GM19025 (cell line): ENCODE data around the gene GRAMD2A.
"Not testable (repeated sequence)": the region's sequence is repeated elsewhere in the genome, so short reads cannot be mapped to it uniquely, and the experiment has no call there.

ENCODE experiments used
- ATAC-seq: cut with Tn5 transposase; IDR thresholded peaks from one replicate; pipeline ENCODE4 v1.9.1; 2021; ENCODE audit warnings: mild to moderate bottlenecking, low read depth, moderate library complexity; ENCODE audit not compliant: unreplicated experiment

The GRAMD2A gene

DNA sequence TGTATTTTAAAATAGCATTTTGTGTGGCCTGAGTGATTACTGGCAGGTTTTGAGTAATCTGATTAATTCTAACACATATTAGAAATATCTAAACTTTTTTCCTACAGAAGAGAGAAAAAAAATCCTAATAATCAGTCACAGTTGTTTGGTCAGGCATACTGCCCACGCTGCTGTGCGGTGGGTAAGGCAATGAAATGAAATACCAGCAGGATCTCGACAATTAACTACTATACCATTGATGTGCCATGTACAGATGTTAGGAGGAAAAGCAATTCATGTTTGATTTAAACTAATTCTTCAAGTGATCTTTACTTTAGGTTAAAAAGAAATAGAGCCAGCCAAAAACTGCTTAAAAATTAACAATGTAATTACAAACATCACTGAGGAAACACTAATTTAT, 5.2 kb downstream of the GRAMD2A start:
- no peak for ATAC-seq

DNA sequence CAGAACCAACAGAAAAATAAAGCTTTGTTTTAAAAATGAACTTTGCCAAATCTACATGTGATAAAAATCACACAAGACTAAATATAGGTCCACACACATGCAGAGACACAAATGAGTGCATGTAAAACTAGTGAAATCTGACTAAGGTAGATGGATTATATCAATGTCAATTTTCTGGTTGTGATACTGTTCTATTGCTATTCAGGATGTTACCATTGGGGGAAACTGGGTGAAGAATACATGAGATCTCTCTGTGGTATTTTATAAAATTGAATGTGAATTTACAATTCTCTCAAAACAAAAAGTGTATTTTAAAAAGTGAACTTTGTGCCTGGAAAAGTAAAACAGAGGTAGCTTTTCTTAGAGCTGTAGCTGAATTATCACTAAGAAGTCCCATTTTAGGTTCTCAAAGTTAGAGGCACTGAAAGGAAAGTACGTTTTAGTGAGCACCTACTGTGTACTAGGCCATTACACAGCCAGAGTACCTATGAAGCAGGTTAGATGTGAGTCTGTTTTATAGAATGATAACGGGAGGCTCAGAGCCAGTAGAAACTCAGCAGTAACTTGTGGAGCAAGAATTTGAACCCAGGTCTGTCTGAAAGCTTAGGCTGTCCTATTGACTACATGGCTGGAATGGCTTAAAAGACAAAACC, 8.2 kb downstream of the GRAMD2A start:
- no peak for ATAC-seq

DNA sequence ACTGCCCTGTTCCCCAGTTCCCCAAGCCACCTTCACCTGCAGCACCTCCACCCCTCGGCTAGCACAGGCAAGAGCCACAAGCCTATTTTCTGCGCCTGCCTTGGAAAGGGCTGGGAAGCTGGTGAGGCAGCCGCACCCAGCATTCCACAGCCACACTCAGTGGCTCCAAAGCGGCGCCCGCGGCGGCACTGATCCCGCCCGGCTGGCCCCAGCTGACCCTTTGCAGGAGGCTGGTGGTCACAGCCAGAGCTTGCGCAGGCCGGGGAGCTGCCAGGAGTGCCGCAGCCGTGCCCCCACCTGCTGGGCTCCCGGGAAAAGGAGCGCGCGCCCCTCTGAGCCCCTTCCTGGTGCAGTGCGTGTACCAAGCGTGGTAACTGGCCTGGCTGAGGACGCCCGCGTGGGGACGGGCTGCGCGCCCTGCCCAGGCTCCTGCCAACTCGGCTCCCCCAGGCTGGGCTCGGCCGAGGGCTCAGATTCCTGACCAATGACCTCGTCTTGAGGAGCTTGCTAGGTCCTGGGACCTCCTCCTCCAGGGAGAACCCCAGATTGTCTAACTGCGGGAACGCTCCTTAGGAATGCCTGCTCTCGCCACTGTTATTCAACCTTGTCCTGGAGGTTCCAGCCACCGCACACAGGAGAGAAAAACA, 13.3 kb downstream of the GRAMD2A start:
- no peak for ATAC-seq

DNA sequence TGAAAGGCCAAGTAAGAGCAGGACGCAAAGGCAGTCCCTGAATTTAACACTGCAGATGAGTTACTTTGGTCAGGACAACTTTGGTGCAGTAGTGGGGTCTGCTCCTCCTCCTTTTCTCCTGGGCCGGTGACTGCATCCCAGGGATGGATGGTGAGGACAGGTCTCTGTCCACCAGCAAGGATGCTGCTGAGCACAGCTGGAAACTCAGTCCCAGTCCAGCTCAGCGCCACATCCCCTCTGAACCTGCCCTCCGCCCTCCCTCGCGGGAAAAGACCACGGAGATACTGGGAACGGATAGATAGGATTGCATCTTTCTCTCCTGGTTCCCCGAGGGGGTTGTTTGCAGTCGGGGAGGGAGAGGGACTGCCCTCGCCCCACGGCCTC, 13.8 kb downstream of the GRAMD2A start:
- ATAC-seq: no peak

DNA sequence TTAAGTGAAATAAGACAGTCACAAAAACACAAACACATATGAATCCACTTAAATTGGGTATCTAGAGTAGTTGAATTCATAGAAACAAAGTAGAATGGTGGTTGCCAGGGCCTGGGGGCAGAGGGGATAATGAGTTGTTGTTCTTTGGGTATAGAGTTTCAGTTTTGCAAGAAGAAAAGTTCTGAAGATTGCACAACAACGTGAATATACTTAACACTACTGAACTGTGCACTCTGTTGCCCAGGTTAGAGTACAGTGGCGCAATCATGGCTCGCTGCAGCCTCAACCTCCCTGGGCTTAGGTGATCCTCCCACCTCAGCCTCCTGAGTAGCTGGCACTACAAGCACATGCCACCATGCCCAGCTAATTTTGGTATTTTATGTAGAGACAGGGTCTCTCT, 14.9 kb downstream of the GRAMD2A start:
- no peak for ATAC-seq

DNA sequence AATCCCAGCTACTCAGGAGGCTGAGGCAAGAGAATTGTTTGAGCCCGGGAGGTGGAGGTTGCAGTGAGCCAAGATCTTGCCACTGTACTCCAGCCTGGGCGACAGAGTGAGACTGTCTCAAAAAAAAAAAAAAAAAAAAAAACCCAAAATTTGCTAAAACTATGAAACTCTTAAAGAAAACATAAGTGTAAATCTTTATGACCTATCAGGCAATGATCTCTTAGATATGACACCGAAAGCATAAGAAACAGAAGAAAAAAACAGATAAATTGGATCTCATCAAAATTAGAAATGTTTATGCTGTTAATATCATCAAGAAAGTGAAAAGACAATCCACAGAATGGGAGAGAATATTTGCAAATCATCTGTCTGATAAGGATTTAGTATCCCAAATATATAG, 15.3 kb downstream of the GRAMD2A start:
- ATAC-seq: no peak

DNA sequence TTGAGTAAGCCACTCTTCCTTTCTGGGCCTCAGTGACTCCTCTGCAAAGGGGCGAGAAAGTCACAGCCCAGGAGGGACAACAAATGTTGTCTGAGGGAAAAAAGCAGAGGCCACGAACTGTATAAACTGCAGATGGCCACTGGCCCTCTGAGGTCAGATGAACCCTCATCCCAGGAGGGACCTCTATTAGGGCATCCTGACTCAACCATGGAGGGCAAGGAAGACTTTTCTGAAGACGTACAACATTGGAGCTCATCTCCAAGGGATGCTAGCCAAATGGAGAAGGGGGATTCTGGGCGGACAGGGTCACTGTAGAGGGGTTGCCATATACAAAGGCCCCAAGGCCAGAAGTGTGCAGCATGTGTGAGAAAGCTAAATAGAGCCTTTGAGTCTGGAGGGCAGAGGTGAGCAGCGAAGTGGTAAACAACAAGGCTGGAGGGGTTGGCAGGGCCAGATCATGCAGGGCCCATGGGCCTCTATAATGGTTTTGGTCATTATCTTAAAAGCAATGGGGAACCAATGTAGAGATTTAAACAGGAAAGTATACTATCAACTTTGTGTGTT, 16.7 kb downstream of the GRAMD2A start:
- no peak for ATAC-seq

DNA sequence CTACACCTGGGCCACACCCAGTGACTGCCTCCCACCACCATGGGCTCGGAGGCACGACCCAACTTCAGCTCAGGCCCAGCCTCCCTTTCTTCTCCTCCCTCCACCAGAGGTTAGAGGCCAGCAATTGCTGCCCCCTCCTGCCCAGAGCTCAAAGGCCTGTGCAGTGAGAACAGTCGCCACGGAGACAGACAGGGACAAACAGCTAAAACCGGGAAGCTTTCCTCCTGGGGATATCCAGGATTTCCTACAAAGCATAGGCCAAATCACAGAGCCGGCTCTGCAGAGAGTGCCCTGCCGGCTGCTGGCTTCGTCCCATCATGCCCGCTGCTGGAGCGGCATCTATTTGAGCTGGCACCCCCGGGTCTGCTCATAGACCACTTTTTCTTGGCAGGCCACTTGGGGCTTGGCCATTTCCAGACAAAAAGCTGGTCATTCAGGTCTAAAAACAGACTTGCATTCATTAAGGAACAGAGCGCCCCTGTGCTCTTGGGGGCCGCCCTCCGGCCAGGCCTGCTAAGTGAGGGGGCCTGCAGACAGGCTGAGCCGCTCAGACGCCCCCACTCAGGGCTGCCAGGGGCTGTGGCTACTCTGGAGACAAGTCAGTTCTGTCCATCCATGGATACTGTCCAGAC, 17.5 kb downstream of the GRAMD2A start:
- ATAC-seq: no peak

DNA sequence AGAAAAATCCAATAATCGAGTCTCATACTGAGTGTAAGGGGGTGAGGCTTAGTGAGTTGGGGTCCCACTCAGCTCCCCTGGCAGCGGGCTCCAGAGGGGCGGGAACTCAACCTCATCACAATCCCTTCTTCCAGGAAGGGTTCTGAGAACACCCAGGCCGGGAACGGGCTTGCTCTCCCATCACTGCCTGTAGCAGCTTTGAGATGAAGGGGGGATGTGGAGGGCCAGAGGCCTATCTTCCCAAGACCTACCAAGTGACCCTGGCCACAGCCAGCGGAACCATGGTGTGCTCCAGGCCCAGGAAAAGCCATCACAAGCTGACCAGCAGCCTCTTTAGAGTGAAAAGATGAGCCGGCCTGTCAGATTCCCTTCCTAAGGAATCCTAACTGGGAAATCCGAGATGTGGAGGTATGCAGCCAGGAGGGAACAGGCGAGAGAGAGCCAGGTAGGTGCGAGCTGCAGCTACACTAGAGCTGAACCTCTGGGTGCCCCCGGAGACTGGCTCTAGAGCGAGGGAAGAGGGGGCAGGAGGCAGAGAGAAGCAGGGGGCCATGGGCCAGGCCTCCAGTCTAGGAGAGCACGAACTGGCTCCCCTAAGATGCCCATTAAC, 18.5 kb downstream of the GRAMD2A start:
- ATAC-seq: no peak

DNA sequence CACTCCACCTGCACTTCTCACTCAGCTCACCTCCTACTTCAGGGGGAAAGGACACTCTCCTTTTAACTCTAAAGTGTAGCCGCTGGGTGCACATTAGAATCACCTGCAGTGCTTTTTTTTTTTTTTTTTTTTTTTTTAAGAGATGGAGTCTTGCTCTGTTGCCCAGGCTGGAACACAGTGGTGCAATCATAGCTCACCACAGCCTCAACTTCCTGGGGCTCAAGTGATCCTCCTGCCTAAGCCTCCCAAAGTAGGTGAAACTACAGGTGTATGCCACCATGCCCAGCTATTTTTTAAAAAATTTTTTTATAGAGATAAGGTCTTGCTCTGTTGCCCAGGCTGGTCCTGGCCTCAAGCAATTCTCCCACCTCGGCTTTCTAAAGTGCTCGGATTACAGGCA, 20.8 kb downstream of the GRAMD2A start:
- ATAC-seq: no peak

DNA sequence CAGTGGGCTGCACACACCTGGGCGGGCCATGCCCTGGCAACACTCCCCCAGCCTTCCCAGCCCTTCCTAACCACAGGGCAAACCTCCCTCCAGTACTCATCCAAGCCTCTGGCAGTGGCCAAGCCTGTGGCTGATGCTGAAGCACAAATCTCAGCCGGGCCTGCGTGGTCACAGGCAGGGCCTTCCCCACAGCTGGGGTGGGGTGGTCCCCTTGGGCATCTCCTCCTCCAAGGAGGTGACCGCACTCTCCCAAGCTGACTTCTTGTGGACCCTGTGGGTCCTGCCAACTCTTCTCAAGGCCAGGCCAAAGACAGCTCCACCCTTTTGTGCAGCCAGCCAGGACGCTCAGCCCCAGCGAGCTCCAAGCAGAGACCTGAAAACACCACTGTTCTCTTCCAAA, 21.4 kb downstream of the GRAMD2A start:
- no peak for ATAC-seq

DNA sequence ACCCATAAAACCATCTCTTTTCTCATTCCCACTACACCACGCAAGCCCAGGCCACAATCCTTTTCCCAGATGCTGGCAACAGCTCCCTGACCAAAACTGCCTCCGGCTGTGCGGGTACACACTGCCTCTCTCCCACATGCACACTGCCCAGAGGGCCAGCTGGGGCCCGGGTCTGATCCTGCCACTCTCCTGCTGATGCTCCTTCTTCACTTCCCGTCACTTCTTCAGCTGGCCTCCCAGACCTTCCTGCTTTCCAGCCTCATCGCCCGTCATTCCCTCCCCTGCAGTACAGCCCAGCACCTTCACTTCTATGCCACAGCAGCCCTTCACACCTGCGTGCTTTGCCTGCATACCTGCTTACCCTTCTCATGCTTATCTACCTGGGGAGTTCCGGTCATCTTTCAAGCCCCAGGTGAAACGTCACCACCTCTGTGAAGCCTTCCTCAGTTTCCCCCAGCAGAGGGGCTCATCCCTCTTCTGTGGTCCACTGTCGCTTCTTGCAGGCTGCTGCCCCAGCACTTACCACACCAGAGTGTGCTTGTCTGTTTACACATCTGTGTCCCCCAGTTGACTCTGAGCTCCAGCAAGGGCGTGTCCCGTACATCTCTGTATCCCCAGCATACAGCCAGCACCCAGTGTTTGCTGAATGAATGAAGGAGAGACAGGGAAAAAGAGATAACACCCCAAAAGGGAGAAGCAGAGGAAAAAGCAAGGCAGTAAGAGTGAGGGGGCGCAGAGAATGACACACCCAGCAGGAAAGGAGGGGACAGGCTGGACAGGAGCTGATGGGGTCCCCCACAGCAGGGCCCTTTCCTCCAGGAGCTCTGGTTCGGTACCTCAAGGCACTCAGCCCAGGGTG, 22.2 kb downstream of the GRAMD2A start:
- ATAC-seq: no peak

DNA sequence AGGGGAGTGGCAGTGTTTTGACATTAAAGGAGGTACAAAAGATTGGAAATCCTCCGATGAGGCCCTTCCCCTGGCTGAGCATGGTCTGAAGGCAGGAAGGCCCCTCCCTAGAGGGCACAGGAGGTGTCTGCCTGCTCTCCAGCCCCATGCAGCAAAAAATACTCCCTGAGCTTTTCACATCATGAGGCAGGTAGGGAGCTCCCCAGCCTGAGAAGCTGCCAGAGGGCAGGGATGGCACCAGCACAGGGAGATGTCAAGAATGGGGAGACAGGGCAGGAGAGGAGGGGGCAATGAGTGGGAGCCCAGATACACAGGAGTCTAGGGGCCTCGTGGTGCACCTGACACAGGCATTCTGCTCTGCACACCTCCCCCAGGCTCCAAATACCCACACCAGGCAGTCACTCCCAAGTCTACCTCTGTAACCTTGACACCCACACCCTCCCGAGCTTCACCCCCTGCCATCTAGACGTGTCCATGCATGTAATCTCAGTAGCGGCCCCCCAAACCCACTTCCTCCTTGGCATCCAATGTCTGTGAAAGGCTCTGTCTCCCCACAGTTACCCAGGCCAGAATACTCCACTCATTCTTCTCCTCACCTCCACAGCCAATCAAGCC, 22.9 kb downstream of the GRAMD2A start:
- ATAC-seq: no peak

DNA sequence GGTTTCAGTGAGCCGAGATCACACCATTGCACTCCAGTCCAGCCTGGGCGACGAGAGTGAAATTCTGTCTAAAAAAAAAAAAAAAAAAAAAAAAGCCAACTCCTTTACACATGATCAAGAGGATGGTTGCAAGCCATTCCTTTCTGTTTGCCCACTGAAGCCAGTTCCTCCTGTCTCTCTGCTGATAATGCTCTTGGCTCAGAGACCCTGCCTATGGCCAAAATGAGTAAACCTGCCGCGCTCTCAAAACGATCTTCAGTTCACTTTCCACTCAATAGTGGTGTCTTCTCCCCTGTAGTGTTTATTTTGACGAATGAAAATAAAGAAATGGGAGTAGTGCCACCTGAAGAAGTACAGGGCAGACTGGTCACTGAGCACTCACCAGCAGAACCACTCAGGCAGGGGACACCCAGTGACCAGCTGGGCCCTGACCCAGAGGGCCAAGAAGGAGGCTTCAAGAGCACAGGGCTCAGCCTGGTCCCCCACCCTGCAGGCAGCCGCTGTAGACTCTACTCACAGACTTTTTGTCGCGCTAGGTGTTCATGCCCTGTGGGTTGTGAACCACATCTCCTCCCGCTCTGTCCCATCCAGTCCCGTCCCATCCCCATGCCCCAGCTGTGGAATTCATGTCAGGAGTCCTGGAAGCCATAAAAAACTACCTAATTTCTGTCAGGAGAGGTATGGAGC, 23.6 kb downstream of the GRAMD2A start:
- ATAC-seq: no peak

DNA sequence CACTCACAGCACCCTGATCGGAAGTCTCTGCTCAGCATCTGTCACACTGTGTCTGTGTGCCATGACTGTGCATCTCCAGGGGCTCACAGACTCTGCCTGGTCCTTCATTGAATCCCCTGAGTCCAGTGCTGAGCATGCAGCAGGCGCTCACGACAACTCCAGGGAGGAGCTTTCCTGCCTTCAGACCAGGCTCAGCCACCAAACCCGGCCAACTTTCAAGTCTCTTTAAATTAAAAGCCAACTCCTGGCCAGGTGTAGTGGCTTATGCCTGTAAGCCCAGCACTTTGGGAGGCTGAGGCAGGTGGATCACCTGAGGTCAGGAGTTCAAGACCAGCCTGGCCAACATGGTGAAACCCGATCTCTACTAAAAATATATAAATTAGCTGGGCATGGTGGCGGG, 24.2 kb downstream of the GRAMD2A start:
- no peak for ATAC-seq

DNA sequence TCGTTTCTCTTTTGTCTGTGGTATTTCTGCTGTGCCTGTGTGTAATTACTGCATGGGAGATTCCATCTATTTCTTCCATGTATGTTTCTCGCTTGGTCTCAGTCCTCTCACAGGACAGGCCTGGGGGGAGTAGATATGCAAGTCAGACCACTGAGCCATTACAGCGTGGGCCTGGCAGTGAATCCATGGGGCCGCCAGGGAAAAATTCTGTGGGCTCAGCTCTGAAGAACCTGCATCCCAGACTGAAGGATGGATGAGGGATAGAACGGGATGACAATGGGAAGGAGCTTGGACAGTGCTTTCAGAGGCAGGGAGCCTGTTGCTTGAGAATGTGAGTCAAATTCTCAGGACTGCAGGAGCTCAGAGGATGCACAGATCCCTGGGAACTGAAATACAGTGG, 24.8 kb downstream of the GRAMD2A start:
- ATAC-seq: no peak

DNA sequence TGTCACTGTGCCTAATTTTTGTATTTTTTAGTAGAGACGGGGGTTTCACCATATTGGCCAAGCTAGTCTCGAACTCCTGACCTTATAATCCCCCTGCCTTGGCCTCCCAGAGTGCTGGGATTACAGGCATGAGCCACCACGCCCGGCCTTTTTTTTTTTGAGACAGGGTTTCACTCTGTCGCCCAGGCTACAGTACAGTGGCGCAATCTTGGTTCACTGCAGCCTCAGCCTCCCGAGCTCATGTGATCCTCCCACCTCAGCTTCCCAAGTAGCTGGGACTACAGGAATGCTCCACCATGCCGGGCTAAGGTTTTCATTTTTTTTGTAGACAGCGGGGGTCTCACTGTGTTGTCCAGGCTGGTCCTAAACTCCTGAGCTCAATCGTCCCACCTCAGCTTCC, 25.6 kb downstream of the GRAMD2A start:
- not testable (repeated sequence) for ATAC-seq

DNA sequence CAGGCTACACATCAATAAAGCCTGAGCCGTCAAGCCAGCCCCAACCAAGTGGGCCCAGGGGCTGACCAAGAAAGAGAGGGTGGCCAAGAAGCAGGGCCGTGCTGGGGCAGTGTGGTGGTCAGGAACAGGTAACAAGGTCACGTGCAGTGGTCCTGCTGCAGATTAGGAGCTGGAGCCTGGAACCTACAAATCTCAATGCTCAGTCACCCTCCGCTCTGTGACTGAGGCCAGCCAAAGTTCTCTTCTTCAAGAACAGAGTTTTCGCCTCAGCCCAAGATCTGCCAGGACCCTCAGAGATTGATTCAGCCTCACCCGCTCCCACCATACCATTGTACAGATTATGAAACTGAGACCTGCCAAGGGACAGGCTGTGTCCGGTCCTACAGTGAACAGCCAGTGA, 26.9 kb downstream of the GRAMD2A start:
- no peak for ATAC-seq

DNA sequence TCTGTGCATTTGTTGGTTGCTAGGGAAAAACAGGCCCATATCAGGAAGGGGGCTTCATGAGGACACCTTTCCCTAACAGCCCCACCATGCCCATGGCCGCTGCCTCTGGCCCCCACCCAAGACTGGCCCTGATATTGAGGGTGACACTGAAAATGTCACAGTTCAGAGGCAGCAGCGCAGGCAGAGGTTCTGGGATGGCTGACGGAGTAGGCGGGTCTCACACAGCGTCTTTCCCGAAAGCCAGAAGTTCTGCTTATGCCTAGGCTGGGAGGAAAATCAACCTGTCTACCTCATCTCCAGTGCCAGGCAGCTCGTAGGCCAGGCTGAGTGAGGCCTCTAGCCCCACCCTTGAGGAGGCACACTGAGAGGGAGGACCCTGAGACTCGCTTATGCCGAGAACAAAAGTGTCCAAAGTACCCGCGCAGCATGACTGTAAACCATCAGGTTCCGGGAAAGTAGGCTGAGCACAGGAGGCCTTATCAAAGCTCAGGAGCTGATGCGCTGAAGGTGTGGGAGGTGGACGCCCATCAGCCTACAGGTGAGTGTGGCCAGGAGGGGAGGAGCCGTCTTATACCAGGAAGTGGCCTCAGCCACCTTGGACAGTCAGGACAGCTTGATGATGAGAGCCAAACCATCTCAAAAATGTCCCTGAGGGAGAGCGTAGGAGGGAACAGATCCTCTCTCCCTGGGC, 27.5 kb downstream of the GRAMD2A start:
- ATAC-seq: no peak
